ENCODE results near the gene DCX.
"Not testable (repeated sequence)": the region's sequence is repeated elsewhere in the genome, so short reads cannot be mapped to it uniquely, and the experiment has no call there.

The DCX gene

DNA sequence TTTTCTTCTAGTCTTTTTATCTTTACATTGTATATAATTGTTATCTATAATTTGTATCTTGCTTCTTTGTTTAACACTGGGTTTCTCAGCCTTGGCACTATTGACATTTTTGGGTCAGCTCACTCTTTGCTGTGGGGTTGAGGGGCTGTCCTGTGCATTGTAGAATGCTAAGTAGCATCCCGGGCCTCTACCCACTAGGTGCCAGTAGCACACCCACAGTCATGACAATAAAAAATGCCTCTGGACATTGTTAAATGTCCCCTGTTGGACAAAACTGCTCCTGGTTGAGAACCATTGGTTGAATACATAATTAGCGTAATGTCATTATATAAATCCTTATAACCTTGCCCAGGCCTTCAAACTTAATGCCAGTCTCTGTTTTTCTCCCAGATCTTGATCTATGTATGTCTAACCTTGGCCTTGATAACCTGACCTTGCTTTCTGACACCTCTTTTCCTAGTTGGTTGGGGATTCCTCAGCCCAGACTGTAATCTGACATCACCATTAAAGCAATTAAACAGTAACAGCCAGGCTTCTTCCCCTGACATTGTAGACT is 46.1 kb downstream of the DCX start:
- no peak for DNase-seq

DNA sequence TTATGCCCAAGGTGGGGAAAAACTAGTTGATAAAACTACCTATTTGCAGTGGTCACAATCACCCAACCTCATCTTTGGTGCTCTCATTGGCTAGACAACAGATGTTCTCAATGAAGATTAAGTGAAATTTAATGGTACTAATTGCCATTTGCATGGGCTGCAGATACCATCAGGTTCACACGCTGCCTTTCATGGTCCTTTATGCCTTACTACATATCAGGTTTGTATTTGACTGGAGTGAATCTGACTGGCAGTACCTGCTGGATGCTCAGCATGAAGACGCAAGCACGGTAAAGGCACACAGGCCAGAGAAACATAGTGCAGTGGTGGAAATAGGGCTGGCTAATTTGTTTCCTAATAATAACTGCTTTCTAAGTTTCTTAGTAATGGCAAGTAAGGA is 48.3 kb downstream of the DCX start:
- DNase-seq, result no peak

DNA sequence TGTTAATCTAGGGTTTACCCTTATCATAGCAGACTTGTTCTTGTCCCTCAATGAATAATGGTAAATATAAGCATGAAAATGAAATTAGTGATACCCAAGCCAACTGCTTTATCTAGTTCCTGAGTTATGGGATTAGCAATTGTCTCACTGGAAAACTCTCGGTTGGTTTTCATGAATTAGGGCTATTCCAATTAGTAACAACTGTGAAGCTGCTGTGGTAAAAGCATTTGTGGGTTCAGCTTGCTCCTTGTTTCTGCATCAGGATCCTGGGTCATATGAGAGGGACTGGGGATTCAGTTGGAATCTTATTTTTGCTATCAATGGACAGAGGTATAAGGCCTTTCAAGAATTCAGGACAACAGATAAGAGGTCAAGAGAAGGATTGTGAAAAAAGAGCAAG is 50.2 kb downstream of the DCX start:
- DNase-seq, result no peak

DNA sequence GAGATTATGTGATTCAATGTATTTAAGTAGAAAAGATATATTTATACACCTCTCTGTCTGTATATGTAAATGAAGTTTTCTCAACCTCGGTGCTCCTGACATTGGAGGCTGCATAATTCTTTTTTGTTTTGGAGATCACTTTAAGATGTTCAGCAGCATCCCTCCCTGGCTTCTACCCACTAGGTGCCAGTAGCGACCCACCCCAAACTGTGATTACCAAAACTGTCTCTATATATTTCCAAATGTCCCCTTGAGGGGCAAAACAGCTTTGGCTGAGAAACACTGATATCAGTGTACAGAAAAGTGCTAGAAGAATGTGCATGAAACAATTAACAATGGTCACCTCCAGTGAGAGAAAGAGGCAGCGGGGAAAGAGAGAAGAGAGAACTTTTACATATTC is 51.2 kb downstream of the DCX start:
- no peak for DNase-seq

DNA sequence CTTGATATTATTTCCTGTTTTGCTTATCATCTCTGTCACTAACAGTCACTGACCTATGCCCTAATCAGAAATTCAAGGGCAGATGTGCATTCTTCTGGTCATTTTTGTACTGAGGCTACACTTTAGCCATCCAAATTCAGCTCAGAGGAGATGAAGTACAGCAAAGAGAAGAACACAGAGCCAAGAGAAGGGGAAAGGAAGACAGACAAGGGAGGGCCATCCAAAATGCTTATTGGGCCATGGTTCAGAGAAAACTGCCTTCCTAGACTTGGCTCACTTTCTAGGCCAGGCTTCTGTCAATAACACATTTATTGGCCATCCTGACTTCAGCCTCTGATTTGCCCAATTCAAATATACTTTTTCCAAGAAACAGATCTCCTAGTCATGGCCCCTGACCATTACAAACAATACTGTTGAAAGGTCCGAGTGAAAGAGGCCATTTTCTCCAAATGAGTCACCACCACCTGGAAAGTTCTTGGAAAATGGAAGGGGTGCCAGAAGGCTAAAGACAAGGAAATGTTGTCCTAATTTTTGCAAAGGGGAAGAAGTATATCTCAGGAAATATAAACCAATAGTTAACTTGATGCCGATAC is 56.4 kb downstream of the DCX start:
- DNase-seq, result no peak

DNA sequence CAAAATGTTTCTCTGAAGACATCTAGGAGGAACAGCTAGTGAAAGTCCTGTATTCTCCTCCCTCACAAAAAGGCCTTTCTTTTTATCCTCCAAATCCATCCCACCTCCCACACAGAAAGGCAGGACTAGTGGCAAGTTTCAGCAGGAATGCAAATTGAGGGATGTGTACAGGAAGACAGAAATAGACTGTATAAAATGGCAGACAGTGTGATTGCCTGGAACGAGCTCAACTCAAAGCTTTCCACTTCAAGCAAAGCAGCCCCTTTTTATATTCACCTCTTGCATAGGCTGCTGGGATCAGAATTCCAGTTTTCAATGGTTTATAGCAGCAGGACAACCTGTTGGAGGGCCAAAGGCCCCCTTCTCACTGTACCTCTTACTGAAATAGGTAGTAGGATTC is 57.5 kb downstream of the DCX start:
- no peak for DNase-seq

DNA sequence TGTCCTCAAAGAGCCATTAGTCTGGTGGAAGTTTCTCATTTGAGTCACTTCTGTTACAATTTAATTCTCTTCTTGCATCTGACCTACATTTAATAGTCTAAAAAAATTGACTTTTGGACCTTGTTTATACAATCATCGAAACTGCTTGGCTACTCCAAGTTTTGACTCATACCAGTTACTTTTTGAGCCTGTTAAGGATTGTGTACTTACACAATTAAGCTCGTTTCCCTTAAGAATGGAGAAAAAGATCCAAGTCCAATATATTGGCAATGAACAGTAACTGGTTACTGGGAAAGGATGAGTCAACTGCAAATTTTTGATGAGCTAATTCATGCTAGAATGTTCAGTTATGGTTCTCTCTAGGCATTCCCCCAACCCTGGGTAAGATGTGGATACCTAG is 58.2 kb downstream of the DCX start:
- no peak for DNase-seq

DNA sequence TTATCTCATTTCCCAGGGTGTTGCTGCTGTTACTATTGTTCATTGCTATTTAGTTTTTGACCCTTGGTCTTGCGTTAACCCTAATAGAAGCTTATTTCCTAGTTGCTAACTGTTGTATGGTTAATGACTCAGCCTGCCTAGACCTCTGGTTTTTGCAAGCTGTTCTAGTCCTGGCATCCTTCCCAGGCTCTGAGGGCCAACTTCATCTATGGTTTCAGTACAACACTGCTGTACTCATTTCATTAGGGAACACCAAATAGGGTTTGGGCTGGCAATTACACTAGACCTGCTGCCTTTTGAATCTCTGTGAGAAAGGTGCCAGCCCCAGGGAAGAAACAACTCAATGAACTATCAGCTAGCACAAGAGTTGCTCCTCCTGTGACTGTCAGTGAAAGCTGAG is 59.6 kb downstream of the DCX start:
- DNase-seq, result no peak

DNA sequence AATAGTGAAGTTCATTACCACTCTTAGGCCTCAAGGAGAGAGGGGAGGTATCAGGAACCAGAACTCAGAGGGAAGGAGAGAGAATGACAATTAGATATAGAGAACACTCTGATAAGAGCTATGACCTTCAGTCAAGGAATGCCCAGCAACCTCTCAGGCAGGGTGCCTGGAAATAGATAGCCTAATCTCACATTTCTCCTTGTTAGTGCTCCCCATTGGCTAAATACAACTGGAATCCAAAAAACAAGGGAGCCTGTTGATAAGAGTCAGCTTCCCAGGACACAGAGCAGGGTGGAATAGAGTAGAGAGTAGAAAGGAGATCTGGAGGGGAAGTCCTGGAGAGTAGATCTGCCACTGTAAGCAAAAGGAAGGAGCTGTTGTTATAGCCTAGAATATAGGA is 62.1 kb downstream of the DCX start:
- no peak for DNase-seq

DNA sequence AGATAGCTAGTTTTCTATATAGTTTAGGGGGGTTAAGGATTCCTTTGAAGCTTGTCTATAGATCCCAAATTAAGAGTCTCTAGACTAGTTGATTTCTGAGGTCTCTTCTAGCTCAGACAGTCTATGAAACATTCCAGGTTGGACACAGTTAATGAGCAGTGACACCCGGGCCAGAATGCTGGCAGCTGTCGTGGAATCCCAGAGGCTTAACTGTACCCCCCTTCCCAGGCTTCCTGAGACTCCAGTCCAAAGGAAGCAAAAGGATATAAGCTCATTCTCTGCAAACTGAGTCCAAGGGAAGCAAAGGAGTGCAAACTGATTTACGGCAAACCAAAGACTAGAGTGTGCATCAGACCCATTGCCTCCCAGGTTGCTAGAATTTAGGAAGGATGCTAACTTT is 62.9 kb downstream of the DCX start:
- no peak for DNase-seq

DNA sequence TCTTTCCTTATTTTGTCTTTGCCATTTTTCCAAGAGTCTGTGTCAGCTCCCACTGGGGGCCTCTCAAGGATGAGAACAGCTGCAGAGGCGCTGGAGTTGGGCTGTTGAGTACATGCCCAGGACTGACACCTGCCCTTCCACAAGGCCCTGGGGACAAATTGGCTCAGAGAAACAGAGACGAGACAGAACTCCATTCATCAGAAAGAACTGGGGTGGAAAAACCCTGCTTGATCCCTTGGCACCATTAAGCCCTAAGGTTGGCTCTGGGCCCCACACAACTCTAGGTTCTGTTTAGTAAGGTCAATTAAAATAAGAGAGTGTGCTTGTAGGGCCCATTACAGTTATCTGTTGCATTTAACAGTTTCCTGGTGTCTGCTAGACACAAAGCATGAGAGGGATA is 63.6 kb downstream of the DCX start:
- no peak for DNase-seq

DNA sequence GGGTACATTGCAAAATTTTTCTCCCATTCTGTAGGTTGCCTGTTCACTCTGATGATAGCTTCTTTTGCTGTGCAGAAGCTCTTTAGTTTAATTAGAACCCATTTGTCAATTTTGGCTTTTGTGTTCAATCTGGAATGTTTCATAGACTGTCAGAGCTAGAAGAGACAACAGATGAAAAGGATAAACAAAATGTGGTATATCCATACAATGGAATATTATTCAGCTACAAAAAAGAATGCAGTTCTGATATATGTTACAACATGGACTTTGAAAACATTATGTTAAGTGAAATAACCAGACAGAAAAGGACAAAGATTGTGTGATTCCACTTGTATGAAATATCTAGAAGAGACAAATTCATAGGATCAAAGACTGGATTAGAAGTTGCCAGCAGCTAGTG is 65.8 kb downstream of the DCX start:
- DNase-seq, result not testable (repeated sequence)

DNA sequence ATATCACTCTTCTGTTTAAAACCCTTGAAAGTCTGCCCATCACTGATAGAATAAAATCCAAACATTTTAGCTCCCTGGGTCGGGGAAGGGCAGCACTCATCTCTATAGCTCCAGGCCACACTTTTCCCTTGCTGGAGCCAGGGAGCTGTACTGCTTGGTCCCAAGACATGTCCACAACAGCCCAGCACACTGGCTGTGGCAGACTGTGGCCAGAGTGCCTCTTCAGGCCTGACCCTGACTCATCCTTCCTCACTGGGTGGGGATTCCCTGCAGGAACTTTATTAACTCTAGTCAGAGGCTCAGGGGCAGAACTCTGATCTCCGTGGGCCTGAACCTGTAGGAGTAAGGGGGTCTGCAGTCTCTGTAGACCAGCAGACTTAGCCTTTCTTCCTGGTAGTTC is 71.9 kb downstream of the DCX start:
- no peak for DNase-seq

DNA sequence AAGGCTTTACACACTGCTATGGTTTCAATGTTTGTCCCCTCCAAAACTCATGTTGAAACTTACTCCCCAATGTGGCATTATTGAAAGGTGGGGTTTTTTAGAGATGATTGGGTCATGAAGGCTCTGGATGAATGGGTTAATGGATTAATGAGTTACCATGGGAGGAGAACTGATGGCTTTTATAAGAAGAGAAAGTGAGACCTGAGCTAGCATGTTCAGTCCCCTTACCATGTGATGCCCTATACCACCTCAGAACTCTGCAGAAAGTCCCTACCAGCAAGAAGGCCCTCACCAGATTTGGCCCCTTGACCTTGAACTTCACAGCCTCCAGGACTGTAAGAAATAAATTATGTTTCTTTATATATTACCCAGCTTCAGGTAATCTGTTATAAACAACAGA is 72.8 kb downstream of the DCX start:
- DNase-seq, result no peak

DNA sequence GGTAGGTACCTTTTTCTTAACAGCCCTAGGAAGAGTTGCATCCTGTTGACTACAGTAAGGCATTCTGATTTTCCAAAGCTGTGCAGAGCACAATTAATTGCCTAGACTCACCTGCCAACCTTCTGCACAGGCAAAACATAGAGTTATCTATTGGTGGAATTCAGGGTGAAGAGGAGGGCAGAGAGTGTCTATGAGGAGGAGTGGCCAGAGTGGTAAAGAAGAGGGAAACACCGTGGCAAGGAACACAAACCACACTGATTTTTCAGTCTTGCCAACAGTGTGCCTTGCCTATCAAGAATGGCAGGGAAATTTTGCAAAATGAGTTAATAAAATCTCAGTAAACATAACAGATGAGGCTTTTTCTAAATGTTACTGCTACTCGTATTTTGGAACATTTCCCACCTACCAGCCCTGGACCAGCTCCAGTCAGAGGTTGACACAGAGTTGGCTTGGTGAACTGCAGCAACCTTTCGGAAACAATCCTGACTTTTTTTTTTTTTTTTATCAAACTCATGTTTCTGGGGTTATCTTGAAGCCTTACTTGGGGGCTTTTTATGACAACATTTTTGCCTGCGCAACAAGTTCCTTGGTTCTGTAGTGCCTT is 73.8 kb downstream of the DCX start:
- no peak for DNase-seq

DNA sequence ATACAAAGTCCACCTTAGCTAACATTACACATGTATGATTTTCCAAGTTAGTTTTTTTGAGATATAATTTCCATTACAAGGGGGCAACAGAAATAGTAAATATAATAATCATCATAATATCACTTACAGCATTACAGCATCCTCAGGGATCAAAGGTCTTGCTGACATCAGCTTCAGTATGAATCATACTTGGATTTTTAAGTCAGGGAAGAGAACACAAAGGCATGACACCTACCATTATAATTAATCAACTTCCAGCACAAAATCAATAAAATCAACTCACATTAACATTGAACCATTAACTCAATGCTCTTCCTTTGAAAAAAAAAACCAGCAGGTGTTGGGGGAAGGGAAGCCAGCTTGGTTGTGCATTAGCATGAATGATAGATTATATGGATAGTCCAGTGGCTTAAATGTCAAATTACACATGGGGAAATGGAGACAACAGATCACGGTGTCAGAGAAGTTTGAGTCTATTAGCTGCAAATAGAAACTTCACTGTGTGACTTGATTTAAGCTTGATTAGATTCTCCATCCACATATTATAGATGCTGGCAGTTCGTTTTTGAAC is 74.8 kb downstream of the DCX start:
- no peak for DNase-seq

DNA sequence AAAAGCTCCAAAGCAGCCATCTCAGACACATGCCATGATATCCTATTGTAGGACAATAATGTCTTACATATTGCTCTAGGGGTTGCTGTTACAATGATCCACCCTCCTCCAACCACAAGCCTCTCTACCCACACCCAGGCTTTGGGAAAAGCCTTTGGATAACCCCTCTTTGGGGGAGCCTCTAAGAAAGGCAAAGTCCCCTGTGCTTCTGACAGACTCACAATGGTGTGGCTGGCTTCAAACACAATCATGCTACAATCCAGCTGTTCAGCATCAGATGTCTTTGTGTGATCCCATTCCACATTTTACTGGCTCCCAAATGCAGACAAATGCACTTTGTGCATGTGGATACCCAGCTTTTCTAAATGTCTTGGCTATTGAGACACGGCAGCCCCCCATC is 75.9 kb downstream of the DCX start:
- DNase-seq, result no peak

DNA sequence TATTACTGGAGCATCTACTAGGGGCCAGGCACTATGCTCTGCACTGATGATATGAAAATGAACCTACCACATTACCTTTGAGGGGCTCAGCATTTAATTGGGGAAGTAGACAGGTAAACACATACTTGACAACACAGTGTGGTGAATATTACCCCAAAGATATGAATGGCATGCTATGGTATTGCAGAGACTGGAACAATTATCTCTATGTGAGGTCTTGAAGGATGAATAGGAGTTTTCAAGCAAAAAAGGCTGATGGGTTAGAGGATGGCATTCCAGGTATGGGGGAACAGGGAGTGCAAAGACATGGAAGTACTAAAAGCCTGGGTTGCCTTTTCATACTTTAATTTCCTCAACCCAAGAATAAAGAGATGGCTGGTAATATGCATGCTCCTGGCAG is 82.6 kb downstream of the DCX start:
- DNase-seq, result no peak

DNA sequence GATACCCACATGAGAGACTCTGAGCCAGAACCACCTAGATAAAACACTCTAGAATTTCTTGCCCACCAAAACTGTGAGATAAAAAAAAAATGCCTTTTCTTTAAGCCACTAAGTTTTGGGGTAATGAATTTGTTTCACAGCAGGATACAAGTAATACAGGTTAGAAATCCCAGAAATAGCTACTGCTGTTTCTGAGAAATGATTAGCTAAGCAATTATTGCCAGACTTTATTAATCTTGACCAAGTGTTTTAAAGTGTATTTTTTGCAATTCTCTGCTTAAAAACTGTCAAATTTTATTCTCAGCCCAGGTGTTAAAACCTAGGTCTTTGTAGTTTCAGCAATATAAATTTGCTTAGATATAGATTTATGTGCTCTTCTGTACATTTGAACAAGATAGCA is 83.1 kb downstream of the DCX start:
- DNase-seq, result no peak

DNA sequence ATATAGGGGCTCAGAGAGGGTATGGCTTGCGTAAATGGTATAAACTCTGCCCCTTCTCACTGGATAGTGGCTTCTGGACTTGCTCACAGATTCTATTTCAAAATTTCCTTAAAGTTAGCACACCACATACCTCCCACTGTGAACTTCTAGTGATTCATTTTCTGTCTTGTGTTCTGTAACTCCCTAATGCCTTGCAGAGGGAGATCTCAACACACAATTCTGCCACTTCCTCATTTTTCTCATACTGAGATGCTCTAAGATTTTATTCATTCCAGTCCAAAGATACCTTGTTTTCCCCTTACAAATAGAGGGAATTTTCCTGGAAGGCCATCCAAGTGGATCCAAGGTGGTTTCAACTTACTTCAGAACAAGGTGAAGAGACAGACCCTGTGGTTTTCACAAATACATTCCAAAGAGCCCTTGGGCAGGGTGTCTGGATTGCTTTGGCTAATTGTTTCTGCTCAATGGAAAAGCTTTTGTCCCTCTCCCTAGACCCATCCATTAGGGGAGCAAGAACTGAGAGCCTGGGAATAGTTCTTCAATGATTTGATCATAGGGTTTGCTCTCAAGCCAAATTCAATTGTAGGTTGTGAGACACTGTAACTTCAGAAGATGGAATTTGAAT is 89.6 kb downstream of the DCX start:
- no peak for DNase-seq

DNA sequence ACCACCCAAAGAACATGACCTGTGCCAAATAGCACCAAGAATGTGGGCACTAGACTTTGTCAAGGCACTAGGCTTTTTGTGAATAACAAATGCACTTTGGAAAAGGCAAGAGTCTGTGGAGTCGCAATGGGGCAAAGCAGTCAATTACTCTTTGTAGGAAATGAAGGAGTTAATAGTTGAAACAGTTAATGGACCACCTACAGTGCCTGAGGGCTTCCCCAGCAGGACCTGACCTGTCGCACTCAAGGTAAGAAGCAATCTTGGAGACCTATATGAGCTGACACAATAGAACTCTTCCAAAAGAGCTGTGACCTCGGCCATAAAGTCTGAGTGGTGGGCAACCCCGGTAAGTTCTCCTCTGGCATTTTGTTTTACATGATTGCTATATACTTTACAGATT is 92.5 kb downstream of the DCX start:
- DNase-seq, result no peak

DNA sequence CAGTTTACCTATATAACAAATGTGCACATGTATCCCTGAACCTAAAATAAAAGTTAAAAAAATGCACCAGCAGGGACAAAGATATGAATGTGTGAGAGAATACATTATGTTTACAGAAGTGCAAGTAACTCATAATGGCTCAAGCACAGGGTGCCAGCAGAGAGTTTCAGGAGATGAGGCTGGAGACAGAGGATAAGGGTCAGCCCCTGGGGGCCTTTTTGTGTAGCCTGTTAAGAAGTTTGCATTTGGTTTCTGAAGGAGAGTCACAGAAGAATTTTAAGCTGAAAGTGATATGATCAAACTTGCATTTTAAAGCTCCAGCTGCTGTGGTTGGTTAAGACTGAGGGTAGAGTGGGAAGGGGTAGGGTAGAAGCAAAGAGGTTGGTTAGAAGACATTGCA is 93.1 kb downstream of the DCX start:
- DNase-seq, result no peak

DNA sequence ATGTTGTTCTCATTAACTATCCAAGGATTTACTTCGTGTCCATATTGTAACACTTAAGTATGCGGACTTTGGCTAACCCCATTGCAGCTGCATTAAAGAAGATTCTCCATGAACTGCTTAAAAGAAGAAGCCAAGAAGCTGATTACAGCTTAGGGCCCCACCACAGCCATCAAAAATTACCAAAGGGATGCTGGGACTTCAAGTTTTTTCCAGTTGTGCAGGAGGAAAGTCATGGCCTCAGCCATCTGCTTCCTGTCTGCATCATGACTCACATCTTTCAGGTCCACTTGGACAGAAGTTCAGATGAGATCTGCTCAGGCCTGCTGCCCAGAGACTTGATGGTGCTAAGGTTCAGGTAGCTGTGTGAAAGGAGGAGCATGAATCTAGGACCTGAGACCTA is 102.9 kb downstream of the DCX start:
- DNase-seq, result no peak

DNA sequence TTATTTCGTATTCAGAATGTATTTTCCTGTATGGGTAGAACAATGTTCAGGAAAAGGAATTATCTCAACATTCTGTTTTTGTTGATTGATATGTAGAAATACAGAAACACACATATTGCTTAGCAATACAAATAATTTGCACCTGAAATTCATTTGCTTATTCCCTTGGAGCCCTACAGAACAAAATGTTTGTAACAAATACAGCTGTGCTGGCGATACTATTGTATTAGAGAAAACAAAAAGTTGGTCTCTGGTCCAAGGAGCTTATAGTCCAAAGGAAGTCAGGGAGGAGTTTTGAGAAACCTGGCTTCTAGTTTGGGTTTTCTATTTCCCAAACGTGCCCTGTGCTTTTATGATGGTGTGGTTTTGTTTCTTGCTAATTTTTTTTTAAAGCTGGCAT is 104.0 kb downstream of the DCX start:
- no peak for DNase-seq
